ENCODE data around the gene RASGRF2. TPM values are rescaled to one million over a fixed set of nuclear protein-coding genes. Genes with fewer than 3 reads are reported as not detected.

The RASGRF2 gene
- total RNA-seq, 1 experiment from 2014 or later = 0.48 TPM

- TF ChIP-seq EZH2 (IDR thresholded peaks at IDR 0.05; ENCODE audit: low read depth) (no peak), CTCF (conservative IDR thresholded peaks at IDR 0.05) (no peak)
- no TSS peak for BruUV-seq (replicated peaks)
- CTCF ChIA-PET = no interaction called here
Measured at GRCh38 chr5:81147011-81147885, 187.1 kb downstream of the RASGRF2 start.

GRCh38 chr5:81147886-81148571, 187.9 kb downstream of the RASGRF2 start:
- no TSS peak for BruUV-seq (replicated peaks)
- Histone ChIP-seq H3K4me2 (no peak overlapping the region), H2AFZ (no peak overlapping the region), H3K9me2 (ENCODE audit: insufficient read depth) (no peaks in the 10 kb centered on the region), H3K27me3 (ENCODE audit: insufficient read depth, low read depth) (no peaks in the 10 kb centered on the region), H3K79me2 (ENCODE audit: low read depth) (no peaks in the 10 kb centered on the region), H3K27ac (no peak overlapping the region), H3K36me3 (ENCODE audit: low read depth) (no peaks in the 10 kb centered on the region), H4K20me1 (ENCODE audit: insufficient read depth) (no peaks in the 10 kb centered on the region), H3K9me3 (ENCODE audit: insufficient read depth, low read depth) (no peaks in the 10 kb centered on the region), H3K4me3 (no peak overlapping the region), H3K4me1 (replicated peaks; ENCODE audit: insufficient read depth) (no peaks in the 10 kb centered on the region), H3F3A (ENCODE audit: insufficient read depth, low read depth) (no peaks in the 10 kb centered on the region)
- no peak for TF ChIP-seq CTCF (conservative IDR thresholded peaks at IDR 0.05)
- no peak for TF ChIP-seq EZH2 (IDR thresholded peaks at IDR 0.05; ENCODE audit: low read depth)
- ChIA-PET POLR2A (ENCODE audit: unreplicated experiment) (no interaction called here), CTCF (no interaction called here)
- DNase-seq = no peak
- intact Hi-C loops (cut with micrococcal nuclease; ENCODE audit: unreplicated experiment) = no loop called here

More at GRCh38 chr5:81147011-81147885, 187.1 kb downstream of the RASGRF2 start:
- no peaks in the 10 kb centered on the region for H3K9me3 ChIP-seq (ENCODE audit: insufficient read depth, low read depth)
- H3K36me3 ChIP-seq (ENCODE audit: low read depth) = no peaks in the 10 kb centered on the region
- H3K27me3 ChIP-seq (ENCODE audit: insufficient read depth, low read depth) = no peaks in the 10 kb centered on the region
- no peak overlapping the region for H3K4me2 ChIP-seq
- H3K4me3 ChIP-seq = no peak overlapping the region
- intact Hi-C loops (cut with micrococcal nuclease; ENCODE audit: unreplicated experiment) = no loop called here
- no peaks in the 10 kb centered on the region for H4K20me1 ChIP-seq (ENCODE audit: insufficient read depth)
- no peaks in the 10 kb centered on the region for H3K9me2 ChIP-seq (ENCODE audit: insufficient read depth)
- H3K27ac ChIP-seq = no peak overlapping the region
- POLR2A ChIA-PET (ENCODE audit: unreplicated experiment) = no interaction called here
- H3K79me2 ChIP-seq (ENCODE audit: low read depth) = no peaks in the 10 kb centered on the region
- no peak for DNase-seq
- no peak overlapping the region for H2AFZ ChIP-seq
- no peaks in the 10 kb centered on the region for H3K4me1 ChIP-seq (replicated peaks; ENCODE audit: insufficient read depth)
- H3F3A ChIP-seq (ENCODE audit: insufficient read depth, low read depth) = no peaks in the 10 kb centered on the region

- no peaks in the 10 kb centered on the region for H3K79me2 ChIP-seq (ENCODE audit: low read depth)
- intact Hi-C loops (cut with micrococcal nuclease; ENCODE audit: unreplicated experiment) = no loop called here
- no peak overlapping the region for H3K27ac ChIP-seq
- BruUV-seq (replicated peaks) = no TSS peak
- H3F3A ChIP-seq (ENCODE audit: insufficient read depth, low read depth) = no peaks in the 10 kb centered on the region
- POLR2A ChIA-PET (ENCODE audit: unreplicated experiment) = no interaction called here
- no peak overlapping the region for H3K4me3 ChIP-seq
- H4K20me1 ChIP-seq (ENCODE audit: insufficient read depth) = no peaks in the 10 kb centered on the region
- no peak for DNase-seq
- CTCF ChIA-PET = no interaction called here
- no peak overlapping the region for H3K4me2 ChIP-seq
- H2AFZ ChIP-seq = no peak overlapping the region
- TF ChIP-seq EZH2 (IDR thresholded peaks at IDR 0.05; ENCODE audit: low read depth) (no peak), CTCF (conservative IDR thresholded peaks at IDR 0.05) (no peak)
- H3K36me3 ChIP-seq (ENCODE audit: low read depth) = no peaks in the 10 kb centered on the region
- H3K9me2 ChIP-seq (ENCODE audit: insufficient read depth) = no peaks in the 10 kb centered on the region
- no peaks in the 10 kb centered on the region for H3K27me3 ChIP-seq (ENCODE audit: insufficient read depth, low read depth)
- H3K4me1 ChIP-seq (replicated peaks; ENCODE audit: insufficient read depth) = no peaks in the 10 kb centered on the region
- H3K9me3 ChIP-seq (ENCODE audit: insufficient read depth, low read depth) = no peaks in the 10 kb centered on the region
Measured at GRCh38 chr5:81151546-81151945, 191.4 kb downstream of the RASGRF2 start.
